GM21576 (cell line): Measurements from ENCODE around the gene OR2AT4.
"Not testable (repeated sequence)": the region's sequence is repeated elsewhere in the genome, so short reads cannot be mapped to it uniquely, and the experiment has no call there.

Experiments used
- ATAC-seq: cut with Tn5 transposase; IDR thresholded peaks from one replicate; pipeline ENCODE4 v1.9.1; 2021; ENCODE audit warnings: mild to moderate bottlenecking, moderate library complexity; ENCODE audit not compliant: unreplicated experiment

OR2AT4 gene

DNA sequence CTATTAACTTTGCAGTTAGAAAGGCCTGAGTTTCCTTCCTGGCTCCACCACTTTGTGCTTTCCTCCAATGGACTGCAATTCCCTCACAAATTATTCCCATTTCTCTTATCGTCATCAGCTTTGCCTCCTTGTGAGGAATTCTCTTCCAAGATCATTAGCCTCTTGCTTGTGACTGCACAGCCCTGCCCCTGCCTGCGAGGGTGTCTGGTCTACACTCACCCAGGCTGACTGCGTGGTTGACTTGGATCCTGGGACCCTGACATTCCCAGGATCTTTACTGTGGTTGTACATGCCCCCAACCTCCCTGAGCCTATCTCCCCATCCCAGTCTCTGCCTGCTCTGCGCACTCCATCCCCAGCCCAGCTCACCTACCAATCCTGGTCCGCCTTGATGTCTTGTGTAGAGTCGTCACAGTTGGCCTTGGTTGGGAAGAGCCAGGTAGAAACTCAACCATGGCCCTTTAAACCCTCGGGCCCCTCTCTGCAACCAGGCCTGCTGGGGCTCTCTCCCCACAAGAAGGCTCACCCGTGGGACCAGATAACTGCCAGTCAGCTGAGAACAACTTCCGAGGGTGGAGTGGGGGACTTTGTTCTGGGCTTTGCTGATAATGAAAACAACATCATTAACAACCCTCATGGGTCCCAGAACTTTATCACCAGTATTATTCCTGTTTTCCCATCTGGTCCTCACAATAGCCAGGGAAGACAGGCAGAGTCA is at the start of gene OR2AT4:
Gene OR2AT4, minus strand, starts transcription at position 421 of the 717 bp plus-strand sequence.
- no peak for ATAC-seq

DNA sequence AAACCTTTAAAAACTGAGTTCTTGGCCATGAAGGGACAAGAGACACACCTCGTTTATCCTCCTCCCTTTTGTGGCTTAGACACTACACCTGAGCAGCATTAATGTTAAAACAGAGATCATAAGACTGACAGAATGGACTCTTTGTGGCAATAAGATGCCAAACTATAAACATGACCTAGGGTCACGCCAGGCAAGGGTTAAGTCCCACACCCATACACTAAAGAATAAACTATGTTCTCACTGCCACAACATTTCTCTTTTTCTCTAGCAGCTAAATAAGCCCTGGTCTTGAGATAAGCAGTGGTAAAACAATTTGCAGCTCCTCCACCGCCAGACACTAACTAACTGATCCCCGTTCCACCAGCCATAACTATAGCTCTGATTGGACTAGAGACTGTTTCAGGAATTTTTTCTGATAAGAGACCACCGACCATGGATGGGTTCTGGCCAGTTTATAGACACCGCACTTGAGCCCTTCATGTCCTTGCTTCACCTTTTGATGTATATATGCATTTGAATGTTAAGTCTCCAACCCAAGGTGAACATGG is 49.4 kb upstream of the OR2AT4 start:
- no peak for ATAC-seq

DNA sequence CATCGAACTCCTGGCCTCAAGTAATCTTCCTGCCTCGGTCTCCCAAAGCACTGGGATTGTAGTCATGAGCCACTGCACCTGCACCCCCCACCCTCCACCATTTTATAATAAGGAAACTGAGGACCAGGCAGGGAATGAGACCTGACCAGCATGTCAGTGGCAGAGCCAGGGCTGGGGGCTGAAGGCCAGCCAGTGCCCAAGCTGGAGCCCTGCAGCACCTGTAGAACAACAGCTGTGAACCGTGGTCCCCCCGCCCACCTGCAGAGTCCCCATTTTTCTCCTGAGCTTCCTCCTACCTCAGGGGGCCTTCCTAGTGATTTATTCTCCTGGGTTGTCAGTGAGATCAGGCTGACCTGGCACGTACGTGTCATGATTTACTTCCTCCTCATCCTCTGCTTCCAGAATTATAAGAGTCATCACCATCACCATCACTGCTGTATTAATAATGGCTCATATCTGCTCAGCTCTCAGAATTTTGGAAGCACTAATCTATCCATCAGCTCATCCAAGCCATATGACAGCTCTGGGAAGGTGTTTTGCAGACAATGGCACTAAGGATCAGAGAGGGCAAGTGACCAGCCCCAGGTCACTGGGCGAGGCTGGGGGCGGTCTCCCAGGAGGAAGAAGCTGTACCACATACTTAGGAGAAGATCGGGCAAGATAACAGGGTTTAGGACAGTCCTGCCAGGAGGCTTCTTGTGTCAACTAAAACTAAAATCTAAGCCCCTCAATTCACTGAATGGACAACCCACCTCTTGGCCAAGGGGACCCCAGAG is 48.7 kb upstream of the OR2AT4 start:
- no peak for ATAC-seq

DNA sequence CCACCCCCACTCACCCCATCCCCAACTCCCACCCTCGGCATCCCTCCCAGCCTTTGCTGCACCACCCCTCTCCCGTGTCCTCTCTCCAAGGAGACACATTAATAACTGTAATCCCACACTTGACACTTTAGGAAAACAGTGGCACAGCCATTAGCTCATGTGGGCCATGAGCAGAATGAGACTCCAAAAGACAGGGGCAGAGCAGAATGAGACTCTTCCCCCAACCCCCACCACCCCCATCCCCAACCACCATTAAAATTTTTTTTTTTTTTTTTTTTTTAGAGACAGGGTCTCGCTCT is 48.0 kb upstream of the OR2AT4 start:
- no peak for ATAC-seq

GRCh38 chr11:75143420-75143731 is 46.7 kb upstream of the OR2AT4 start:
- no peak for ATAC-seq

GRCh38 chr11:75142714-75143419 is 46.2 kb upstream of the OR2AT4 start:
- no peak for ATAC-seq

GRCh38 chr11:75141166-75141565 is 44.5 kb upstream of the OR2AT4 start:
- no peak for ATAC-seq

- no peak for ATAC-seq
Observed at GRCh38 chr11:75140269-75141138, 43.8 kb upstream of the OR2AT4 start.

GRCh38 chr11:75135651-75136050 is 39.0 kb upstream of the OR2AT4 start:
- no peak for ATAC-seq

- ATAC-seq: no peak
Observed at GRCh38 chr11:75135021-75135650, 38.5 kb upstream of the OR2AT4 start.

DNA sequence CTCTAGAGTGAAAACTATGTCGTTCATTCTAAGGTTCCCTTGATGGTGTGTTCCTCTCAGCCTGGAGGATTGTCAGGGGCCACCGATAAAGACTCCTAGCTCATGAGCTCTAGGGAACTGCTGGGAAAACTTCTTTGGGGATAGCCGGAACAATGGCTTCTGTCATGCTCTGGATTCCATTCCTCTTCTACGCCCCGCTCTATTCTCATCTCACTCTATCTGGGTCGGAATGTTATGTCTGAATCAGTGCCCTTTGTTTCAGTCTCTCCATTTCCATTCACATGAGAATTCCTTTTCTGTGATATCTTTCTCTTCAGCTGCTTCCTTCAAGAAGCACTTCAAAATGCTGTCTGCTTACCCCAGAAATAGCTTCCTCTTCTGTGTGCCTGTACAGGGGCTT is 37.3 kb upstream of the OR2AT4 start:
- ATAC-seq: no peak

- no peak for ATAC-seq
Observed at GRCh38 chr11:75132080-75132479, 35.4 kb upstream of the OR2AT4 start.

GRCh38 chr11:75126564-75126963 is 29.9 kb upstream of the OR2AT4 start:
- no peak for ATAC-seq

DNA sequence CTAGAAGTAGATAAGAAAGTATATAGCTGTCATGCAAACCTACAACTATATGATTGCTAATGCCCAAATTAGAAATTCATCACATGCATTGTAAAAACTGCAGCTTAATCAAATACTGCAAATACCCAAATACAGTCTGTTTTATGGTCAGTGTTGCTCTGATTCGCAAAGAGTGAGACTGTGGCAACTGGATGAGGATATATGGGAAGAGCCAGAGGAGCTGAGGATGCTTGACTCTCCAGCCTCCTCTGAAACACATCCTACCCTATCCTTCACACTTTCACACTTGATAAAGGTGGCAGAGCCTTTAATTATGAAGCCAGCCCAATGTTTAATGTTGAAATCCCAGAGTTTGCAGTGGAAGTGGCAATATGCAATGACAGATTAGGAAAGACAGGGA is 21.9 kb upstream of the OR2AT4 start:
- ATAC-seq: no peak

DNA sequence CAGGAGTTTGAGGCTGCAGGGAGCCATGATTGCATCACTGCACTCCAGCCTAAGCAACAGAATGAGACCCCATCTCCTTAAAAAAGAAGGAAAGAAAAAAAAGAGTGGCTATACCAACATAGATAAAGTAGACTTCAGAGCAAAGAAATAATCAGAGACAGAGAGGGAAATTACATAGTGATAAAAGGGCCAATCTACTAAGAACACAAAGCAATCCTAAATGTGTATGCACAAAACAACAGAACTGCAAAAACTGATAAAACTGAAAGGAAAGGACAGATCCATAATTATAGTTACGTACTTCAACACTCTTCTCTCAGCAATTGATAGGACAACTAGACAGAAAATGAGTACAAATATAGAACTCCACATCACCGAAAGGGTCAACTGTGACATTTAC is 17.8 kb upstream of the OR2AT4 start:
- ATAC-seq: no peak

DNA sequence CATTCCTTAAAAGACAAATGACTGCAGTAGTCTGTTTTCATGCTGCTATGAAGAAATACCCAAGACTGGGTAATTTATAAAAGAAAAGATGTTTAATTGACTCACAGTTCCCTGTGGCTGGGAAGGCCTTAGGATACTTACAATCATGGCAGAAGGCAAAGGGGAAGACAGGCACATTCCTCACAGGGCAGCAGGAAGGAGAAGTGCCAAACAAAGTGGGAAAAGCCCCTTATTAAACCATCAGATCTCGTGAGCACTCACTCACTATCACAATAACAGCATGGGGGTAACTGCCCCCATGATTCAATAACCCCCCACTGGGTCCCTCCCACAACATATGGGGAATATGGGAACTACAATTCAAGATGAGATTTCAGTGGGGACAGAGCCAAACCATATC is 16.4 kb upstream of the OR2AT4 start:
- no peak for ATAC-seq

GRCh38 chr11:75112200-75112599 is 15.5 kb upstream of the OR2AT4 start:
- no peak for ATAC-seq

DNA sequence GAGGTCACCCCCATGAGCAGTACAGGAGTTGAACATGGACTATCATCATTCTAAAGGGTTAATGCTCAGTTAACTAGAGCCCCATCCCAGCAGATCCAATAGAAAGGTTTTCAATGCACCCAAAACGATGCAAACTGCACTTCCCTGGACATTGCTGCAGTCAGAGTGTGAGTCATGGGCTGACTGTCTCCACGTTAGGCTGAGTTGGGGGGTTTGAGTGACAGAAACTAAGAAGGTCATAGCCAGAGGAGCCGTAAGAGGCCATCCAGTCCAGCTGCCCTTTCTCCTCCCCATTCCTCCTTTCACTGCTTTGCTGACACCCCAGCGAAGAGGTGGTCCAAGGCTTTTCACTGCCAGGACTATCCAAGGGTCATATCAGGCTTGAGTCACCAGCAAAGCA is 10.5 kb upstream of the OR2AT4 start:
- no peak for ATAC-seq

GRCh38 chr11:75105967-75106681 is 9.4 kb upstream of the OR2AT4 start:
- not testable (repeated sequence) for ATAC-seq

DNA sequence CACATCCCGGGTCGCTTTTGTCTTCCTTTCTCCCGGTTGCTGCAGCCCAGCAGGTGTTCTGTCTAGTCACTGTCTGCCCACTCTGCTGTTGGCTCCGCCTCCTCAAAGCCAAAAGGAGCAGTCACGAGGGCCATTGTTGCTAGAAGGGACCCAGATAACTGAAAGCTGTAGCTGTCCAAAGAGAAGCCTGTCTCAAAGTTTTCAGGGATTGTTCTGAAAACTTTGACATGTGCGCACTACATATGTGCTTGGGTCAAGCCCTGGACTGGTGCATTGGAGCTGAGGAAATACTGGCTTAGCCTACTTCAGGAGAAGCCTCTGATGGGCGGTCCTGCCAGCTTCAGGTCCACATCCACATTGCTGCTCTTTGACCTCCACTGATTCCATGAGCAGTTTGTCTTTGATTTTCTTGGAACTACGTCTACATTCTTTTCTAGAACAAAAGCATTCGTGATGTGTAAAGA is 8.8 kb upstream of the OR2AT4 start:
- ATAC-seq: no peak
